ENCODE data around the gene MFN1.

DNA sequence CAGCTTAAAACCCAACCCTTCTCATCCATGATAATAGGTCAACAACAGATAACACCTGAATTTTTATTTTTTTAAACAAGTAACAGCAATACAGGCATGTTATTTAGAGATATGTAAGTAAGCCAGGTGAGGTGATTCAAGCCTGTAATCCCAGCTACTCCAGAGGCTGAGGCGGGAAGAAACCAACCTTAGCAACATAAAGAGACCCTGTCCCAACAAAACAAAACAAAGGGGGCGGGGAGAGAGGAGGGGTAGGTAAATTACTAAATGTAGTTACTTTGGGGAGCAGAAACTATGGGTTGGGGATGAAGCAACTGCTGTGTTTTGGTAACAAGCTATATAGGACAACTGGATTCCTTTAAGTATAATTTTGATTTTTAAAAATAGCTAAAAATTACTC, 56.8 kb downstream of the MFN1 start:
- TF ChIP-seq EZH2 (IDR thresholded peaks at IDR 0.05; ENCODE audit: insufficient read depth, poor library complexity, severe bottlenecking) = no peak
- no peak for TF ChIP-seq EZH2phosphoT487 (IDR thresholded peaks at IDR 0.05; ENCODE audit: insufficient read depth, low read depth)
